Stimulated activated naive CD8-positive, alpha-beta T cell treated with anti-CD3 and anti-CD28 coated beads, Interleukin-15, amount 100 ng/mL, for 72 hours (primary cell): Measurements from ENCODE around the gene PLIN1.

Experiments used
- ATAC-seq: fragments of 150-1000 bp; cut with Tn5 transposase; 2 replicates; pipeline ENCODE4 v1.10.0; 2021; ENCODE audit warnings: mild to moderate bottlenecking, moderate library complexity
- DNase-seq, 2 donors: peaks; one replicate each; pipeline ENCODE4 v3.0.0; 2021 to 2022
- H3K27ac Mint-ChIP-seq, 2 donors: one replicate each; pipeline ENCODE4 v1.8.0; 2022; ENCODE audit warnings: mild to moderate bottlenecking in 2 of 2, mixed read lengths in 2 of 2, moderate library complexity in 2 of 2
- H3K27me3 Mint-ChIP-seq: one replicate; pipeline ENCODE4 v1.8.0; 2022; ENCODE audit warnings: mixed read lengths
- H3K4me1 Mint-ChIP-seq: one replicate; pipeline ENCODE4 v1.8.0; 2022; ENCODE audit warnings: mild to moderate bottlenecking, mixed read lengths
- H3K4me3 Mint-ChIP-seq, 2 donors: one replicate each; pipeline ENCODE4 v1.8.0; 2022; ENCODE audit warnings: mild to moderate bottlenecking in 2 of 2, mixed read lengths in 2 of 2, moderate library complexity in 1 of 2
- H3K9me3 Mint-ChIP-seq, 2 donors: one replicate each; pipeline ENCODE4 v1.8.0; 2022; ENCODE audit warnings: mixed read lengths in 2 of 2

Gene PLIN1

DNA sequence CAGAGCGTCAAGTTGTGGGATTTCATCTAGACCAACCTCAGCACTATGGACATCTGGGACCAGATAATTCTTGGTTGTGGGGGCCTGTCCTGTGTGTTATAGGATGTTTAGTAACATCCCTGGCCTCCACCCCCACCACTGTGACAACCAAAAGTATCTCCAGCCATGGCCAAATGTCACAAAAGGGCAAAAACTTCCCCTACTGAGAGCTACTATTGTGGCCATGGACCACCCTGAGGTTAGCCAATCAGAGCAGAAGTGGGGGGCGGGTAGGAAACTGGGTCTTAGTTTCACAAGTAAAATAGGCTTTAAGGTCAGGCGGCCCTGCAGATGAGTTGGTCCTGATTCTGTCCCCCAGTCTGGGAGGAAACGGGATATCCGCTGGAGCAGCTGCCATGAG lies 49.3 kb downstream of the PLIN1 start:
- H3K4me3 Mint-ChIP-seq, result no peak overlapping the region
- DNase-seq (no peak), ATAC-seq (no peak)
- peaks cover 6% of the 10 kb centered on the region for H3K4me1 Mint-ChIP-seq
- peaks cover 0 to 9% of the 10 kb centered on the region in 2 donors for H3K9me3 Mint-ChIP-seq
- no peaks in the 10 kb centered on the region for H3K27me3 Mint-ChIP-seq
- H3K27ac Mint-ChIP-seq, result no peak overlapping the region

DNA sequence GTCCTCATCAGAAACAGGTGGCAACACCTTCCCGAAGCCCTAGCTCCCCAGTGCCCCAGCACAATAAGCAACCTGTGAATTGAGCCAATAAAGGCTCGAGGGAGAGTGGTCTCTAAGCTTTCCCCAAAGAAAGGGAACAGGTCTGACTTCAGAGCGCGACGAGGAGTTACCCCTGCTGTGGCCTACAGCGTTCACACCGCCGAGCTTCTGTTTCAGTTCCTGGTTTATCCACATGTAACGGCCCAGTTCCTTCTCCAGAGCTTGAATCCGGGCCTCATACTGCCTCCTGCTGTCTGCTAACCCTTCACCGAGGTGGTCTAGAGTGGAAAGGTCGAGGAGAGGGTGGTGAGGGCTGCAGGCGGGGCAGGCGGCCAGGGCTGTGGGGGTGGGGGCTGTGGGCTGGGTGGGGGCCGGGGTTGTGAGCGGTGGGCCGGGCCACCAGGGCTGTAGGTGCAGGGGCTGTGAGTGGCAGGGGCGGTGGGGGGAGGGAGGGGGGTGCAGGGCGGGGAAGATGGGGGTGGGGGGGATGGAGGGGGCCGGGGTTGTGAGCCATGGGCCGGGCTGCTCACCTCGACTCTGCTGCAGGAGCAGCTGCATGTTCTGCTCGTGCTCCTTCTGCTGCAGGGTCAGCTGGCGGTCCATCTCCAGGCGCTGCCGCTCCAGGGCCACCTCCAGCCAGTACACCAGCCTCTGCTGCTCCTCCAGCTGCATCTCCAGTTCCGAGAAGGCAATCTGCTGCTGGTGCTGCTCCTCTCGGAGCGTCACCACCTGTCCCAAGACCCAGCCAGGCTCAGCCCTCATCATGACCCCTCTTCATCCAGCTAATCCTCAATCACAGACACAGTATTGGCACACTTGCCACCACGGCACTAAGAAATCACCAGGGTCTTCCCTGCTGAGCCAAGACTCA lies 50.1 kb downstream of the PLIN1 start:
- ATAC-seq (peak; percentile 13), DNase-seq (no peak)
- peaks cover 0 to 9% of the 10 kb centered on the region in 2 donors for H3K9me3 Mint-ChIP-seq
- H3K27ac Mint-ChIP-seq, result peak overlapping the region; percentile 15 to 40
- no peaks in the 10 kb centered on the region for H3K27me3 Mint-ChIP-seq
- peaks cover 6% of the 10 kb centered on the region for H3K4me1 Mint-ChIP-seq
- peak overlapping the region in 1 of 2 donors; percentile 6 for H3K4me3 Mint-ChIP-seq

DNA sequence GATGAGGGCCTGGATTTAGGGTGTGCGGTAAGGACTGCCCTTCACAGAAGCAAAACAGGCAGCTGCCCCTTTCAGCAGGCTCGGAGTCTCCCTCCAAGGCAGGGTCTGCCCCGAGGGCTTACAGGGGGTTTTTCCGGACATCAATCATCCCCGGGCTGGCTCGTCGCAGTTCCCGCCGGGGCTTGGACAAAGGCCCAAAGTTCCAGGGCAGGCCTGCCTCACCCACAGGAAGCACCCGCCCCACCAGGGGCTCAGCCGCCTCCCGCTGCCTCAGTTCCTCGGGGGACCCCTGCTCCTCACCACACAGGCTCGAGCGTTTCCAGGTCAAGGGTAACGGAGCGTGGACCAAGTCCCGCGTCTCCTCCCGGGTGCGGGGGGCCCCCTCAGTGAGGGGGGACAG lies 50.9 kb downstream of the PLIN1 start:
- Mint-ChIP-seq H3K27me3 (no peaks in the 10 kb centered on the region), H3K4me3 (no peak overlapping the region), H3K27ac (no peak overlapping the region), H3K4me1 (peaks cover 6% of the 10 kb centered on the region), H3K9me3 (peaks cover 0 to under 1% of the 10 kb centered on the region in 2 donors)
- DNase-seq (no peak), ATAC-seq (no peak)

DNA sequence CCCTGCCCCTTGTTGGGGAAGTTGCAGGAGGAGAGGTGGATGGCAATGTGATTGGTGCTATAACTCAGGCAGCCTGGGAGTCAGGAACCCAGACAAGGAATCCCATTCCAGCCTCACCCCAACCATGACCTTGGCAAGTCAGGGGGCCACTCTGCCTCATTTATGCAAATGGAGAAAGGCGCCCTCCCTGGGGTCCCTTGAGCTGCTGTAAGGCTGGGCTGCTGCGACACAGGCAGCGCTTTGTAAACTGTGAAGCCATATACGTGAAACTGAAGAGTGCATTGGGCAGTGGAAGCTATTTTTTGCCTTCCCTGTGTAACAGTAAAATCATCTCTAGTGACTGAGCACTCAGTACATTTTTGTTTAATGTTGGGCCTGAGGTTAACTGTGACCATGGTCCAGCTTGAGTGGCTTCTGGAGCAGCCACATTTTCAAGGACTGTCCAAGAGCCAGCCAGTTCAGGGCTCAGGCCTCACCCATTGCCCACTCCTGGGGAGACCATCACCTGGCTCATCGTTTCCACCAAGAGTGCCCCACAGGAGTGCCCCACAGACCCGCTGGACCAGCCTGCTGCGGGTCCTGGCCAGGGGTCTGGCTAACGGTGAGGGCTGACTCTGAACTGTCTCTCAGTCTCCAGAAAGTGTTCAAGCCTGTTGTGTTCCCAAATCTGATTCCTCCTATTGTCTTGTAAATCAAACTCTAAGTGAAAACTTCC lies 51.8 kb downstream of the PLIN1 start:
- Mint-ChIP-seq H3K27ac (peak overlapping the region in 1 of 2 donors; percentile 27), H3K9me3 (no peaks in the 10 kb centered on the region), H3K27me3 (no peaks in the 10 kb centered on the region), H3K4me1 (peaks cover 6% of the 10 kb centered on the region), H3K4me3 (no peak overlapping the region)
- DNase-seq (no peak), ATAC-seq (no peak)

DNA sequence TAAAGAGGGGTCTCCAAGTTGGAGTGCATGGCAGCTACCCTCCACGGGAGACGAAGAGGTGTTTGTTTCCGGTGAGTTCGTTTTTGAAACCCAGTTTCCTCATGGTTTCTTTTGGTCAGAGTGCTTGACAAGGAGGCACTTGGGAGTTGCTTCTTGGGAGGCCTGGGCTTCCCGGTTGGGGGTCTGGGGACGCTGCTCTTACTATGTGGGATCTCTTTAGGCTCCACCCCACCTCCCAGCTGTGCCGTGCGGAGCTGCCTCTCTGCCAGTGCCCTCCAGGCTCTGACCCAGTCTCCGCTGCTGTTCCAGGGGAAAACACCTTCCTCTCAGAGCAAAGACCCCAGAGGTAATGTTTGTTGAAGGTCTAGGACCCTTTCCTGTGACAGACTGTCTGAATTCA lies 53.5 kb downstream of the PLIN1 start:
- DNase-seq (no peak), ATAC-seq (no peak)
- Mint-ChIP-seq H3K27ac (no peak overlapping the region), H3K27me3 (no peaks in the 10 kb centered on the region), H3K9me3 (no peaks in the 10 kb centered on the region), H3K4me3 (no peak overlapping the region), H3K4me1 (peaks cover 6% of the 10 kb centered on the region)

DNA sequence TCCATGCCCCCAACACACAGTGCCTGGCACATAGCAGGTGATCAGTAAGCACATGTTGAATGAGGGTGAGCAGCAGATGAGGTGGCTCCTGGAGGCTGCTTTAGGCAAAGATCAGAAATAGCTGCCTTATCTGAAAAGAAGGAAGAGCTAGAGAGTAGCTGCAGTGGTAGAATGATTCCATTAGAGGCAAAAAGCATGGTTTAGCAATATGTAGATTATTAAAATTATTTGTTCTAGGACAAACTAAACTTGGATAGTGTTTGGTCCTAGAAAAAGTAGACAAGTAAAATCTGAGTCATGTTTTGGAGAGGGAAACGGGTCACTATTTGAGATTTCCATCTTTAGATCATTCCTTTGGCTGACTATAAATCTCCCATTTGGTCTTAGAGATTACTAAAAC lies 56.0 kb downstream of the PLIN1 start:
- no peak for DNase-seq
- Mint-ChIP-seq H3K27ac (no peak overlapping the region), H3K4me3 (no peak overlapping the region), H3K4me1 (no peaks in the 10 kb centered on the region), H3K27me3 (no peaks in the 10 kb centered on the region), H3K9me3 (no peaks in the 10 kb centered on the region)
- ATAC-seq, result no peak

DNA sequence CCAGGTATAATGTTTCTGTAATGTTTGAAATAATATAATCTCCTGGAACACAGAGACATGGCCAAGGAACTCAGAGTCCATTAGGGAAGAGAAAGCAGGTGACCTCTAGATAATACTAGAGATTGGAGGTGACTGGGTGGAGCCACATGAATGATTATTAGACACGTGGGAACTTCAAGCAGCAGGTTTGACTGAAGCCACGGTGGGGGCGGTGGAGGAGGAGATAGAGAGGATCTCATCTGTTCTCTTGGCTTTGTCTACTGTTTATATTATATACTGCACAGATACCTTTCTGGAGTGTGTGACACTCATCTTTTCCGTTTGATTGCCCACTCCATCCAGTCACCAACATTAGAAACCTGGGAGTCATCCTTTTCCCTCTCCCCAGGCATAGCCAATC lies 57.6 kb downstream of the PLIN1 start:
- no peak for ATAC-seq
- Mint-ChIP-seq H3K27ac (no peak overlapping the region), H3K9me3 (no peaks in the 10 kb centered on the region), H3K4me3 (no peak overlapping the region), H3K27me3 (no peaks in the 10 kb centered on the region), H3K4me1 (no peaks in the 10 kb centered on the region)
- no peak for DNase-seq

DNA sequence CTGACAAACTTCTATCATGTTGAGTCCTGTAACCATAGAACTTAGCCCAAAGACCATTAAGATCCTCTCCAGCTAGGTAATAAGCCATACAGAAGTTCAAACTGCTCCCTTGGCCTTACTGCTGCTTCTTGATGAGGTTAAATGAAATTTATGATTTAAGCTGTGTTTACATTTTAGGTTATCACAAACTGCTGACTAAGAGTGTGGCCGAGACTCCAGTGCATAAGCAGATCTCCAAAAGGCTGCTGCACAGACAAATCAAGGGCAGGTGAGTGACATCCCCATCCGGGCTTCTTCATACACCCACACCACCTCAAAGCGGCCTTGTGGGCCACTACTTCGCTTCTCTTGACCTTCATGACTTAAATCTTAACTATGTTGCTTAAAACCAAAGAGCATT lies 62.9 kb downstream of the PLIN1 start:
- Mint-ChIP-seq H3K9me3 (peaks cover 18 to 26% of the 10 kb centered on the region in 2 donors), H3K4me3 (no peak overlapping the region), H3K27me3 (no peaks in the 10 kb centered on the region), H3K27ac (peak overlapping the region in 1 of 2 donors; percentile 87), H3K4me1 (no peaks in the 10 kb centered on the region)
- ATAC-seq (no peak), DNase-seq (no peak)

DNA sequence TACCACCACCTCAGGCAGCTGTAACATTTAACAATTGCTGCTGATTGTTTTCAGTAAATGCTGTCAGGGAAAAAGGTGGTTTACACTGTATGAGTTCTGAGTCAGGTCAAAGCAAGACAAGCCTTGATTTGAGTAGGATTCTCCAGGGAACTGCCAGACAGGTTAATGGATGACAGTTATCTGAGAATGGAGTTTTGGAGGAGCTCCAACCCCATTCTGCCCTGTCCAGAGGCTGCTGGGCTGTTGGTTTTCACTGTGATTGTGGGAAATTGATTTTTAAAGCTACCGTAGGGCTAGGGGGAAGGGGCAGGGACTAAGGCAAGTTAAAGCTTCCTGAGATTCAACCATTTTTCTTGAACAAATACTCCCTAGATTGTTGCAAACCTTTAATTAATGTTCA lies 64.0 kb downstream of the PLIN1 start:
- H3K27ac Mint-ChIP-seq, result peak overlapping the region in 1 of 2 donors; percentile 27
- H3K4me3 Mint-ChIP-seq, result no peak overlapping the region

More for the DNA sequence above, 64.0 kb downstream of the PLIN1 start:
- DNase-seq, result no peak
- Mint-ChIP-seq H3K9me3 (peaks cover 23 to 36% of the 10 kb centered on the region in 2 donors), H3K4me1 (no peaks in the 10 kb centered on the region), H3K27me3 (no peaks in the 10 kb centered on the region)
- ATAC-seq, result no peak
